Nephron (organoid): Measurements from ENCODE around the gene LDB2.

Source experiments
- H3K27ac Mint-ChIP-seq, 3 experiments: 2 replicates each; pipeline ENCODE4 v1.8.0; 2020; ENCODE audit warnings: mixed read lengths in 3 of 3, mild to moderate bottlenecking in 2 of 3, moderate library complexity in 1 of 3
- H3K27me3 Mint-ChIP-seq: 2 replicates; pipeline ENCODE4 v1.8.0; 2021; ENCODE audit warnings: low read depth, mild to moderate bottlenecking, moderate library complexity, mixed read lengths
- H3K36me3 Mint-ChIP-seq: 2 replicates; pipeline ENCODE4 v1.8.0; 2020; ENCODE audit warnings: low read depth, mixed read lengths
- H3K4me1 Mint-ChIP-seq: 2 replicates; pipeline ENCODE4 v1.8.0; 2020; ENCODE audit warnings: mixed read lengths
- H3K4me3 Mint-ChIP-seq, 3 experiments: 2 replicates each; pipeline ENCODE4 v1.8.0; 2020; ENCODE audit warnings: mild to moderate bottlenecking in 3 of 3, mixed read lengths in 3 of 3, moderate library complexity in 2 of 3
- H3K9me3 Mint-ChIP-seq: 2 replicates; pipeline ENCODE4 v1.8.0; 2020; ENCODE audit warnings: mixed read lengths
- TF ChIP-seq, protein P1 (sequence below), 3 experiments: fragments of 200-600 bp; sonication (generic); IDR thresholded peaks; one replicate each; pipeline ENCODE4 v1.5.0; 2021; ENCODE audit warnings: antibody characterized with exemption in 3 of 3; ENCODE audit not compliant: unreplicated experiment in 3 of 3

LDB2 gene

DNA sequence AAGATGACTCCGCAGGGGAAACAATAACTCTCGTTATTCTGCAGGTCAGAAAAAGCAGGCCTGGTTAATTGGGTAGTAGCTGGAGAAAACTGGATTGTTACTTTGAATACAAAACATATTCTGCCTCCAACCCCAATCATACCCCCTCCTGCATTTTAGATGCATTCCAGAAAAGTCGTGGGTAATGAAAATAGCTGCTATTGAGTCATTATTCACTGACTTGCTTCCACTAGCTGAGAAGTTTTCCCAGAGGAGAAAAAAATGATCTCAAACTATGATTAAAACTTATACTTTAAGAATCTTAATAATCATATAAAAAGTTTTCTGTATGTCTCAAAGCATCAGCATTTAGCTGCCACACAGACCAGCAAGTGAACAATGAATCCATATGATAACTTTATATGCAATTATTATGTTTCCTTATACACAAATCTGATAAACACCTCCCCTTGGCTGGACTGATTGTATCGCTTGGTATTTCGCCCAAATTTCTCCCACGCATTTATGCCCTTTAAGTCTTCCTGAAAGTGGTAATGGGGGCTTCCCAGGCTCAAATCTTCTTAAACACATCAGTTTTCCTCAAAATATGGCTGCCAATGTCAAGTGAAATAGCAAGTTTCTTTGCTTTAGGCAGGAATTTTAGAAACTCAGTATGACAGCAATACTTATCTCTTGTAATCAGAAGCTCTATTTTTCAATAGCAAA is 181.0 kb downstream of the LDB2 start:
- Mint-ChIP-seq H3K27me3 (no peaks in the 10 kb centered on the region), H3K9me3 (peaks cover 16% of the 10 kb centered on the region), H3K36me3 (peaks cover 19% of the 10 kb centered on the region)

DNA sequence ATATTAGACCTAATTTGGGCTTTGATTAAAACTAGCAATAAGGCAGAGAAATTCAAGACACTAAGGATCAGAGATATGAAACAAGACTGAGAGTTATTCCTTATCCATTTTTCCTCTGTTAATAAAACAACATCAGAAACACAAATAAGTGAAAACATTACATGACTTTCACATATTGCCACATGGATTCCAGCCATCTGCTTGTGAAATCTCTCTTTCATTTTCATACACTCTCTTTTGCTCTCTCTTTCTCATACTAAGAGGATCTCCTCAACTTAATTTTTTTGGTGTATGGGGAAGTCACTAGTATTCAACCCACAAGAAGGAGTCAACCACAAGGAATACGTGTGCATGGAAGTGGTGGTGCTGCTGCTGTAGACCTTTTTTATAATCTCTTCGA is 183.0 kb downstream of the LDB2 start:
- Mint-ChIP-seq H3K27ac (no peak overlapping the region), H3K9me3 (peaks cover 19% of the 10 kb centered on the region)

More for the DNA sequence above, 181.0 kb downstream of the LDB2 start:
- Mint-ChIP-seq H3K4me3 (no peak overlapping the region), H3K27ac (peak overlapping the region in 1 of 3 experiments; percentile 38), H3K4me1 (peaks cover 10% of the 10 kb centered on the region)
- TF ChIP-seq, protein P1, sequence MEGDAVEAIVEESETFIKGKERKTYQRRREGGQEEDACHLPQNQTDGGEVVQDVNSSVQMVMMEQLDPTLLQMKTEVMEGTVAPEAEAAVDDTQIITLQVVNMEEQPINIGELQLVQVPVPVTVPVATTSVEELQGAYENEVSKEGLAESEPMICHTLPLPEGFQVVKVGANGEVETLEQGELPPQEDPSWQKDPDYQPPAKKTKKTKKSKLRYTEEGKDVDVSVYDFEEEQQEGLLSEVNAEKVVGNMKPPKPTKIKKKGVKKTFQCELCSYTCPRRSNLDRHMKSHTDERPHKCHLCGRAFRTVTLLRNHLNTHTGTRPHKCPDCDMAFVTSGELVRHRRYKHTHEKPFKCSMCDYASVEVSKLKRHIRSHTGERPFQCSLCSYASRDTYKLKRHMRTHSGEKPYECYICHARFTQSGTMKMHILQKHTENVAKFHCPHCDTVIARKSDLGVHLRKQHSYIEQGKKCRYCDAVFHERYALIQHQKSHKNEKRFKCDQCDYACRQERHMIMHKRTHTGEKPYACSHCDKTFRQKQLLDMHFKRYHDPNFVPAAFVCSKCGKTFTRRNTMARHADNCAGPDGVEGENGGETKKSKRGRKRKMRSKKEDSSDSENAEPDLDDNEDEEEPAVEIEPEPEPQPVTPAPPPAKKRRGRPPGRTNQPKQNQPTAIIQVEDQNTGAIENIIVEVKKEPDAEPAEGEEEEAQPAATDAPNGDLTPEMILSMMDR (IDR thresholded peaks at IDR 0.05; ENCODE audit: unreplicated experiment in 3 of 3): no peak

DNA sequence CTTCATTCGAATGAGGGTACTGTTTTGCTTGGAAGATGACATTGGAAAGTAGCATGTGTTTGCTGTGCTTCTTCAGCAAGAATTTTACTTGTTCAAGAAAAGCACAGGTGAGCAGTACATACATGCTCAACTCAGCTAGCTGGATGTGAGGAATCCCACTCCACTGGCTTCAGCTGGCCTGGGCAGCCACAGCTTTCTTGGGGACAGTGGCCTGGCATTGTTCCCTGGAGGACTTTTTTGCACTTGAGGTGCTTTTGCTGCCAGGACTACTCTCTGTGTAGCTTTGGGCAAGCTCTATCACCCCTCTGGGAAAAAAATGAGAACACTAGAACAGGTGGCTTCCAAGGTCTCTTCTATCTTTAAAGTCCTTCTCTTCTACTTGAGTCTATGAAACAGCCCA is 184.3 kb downstream of the LDB2 start:
- Mint-ChIP-seq H3K27ac (no peak overlapping the region), H3K4me1 (peaks cover 19% of the 10 kb centered on the region), H3K9me3 (peaks cover 14% of the 10 kb centered on the region), H3K27me3 (no peaks in the 10 kb centered on the region), H3K4me3 (no peak overlapping the region), H3K36me3 (peaks cover 24% of the 10 kb centered on the region)
- TF ChIP-seq, protein P1 (IDR thresholded peaks at IDR 0.05; ENCODE audit: unreplicated experiment in 3 of 3): no peak

More for the DNA sequence above, 183.0 kb downstream of the LDB2 start:
- Mint-ChIP-seq H3K27me3 (no peaks in the 10 kb centered on the region), H3K36me3 (peaks cover 24% of the 10 kb centered on the region), H3K4me3 (no peak overlapping the region), H3K4me1 (peaks cover 14% of the 10 kb centered on the region)
- TF ChIP-seq, protein P1 (IDR thresholded peaks at IDR 0.05; ENCODE audit: unreplicated experiment in 3 of 3): no peak

DNA sequence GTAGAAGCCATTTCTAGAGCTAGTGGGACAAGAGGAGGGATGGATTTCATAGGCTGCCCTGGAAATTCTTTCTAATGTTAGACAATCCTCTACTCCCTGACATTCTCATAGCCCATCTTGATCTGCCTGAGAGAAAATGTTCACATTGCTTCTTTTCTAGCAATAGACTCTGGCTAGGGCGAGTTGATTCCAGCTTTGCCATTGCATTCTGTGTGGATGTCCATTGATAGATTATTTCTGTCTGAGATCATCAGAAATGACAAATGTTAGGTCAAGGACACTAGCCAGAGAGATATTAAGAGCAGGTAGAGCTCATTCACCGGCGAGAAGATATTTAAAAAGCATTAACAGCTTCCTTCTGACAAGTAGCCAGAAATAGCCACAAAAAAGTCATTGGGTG is 184.7 kb downstream of the LDB2 start:
- Mint-ChIP-seq H3K27ac (no peak overlapping the region), H3K4me3 (no peak overlapping the region), H3K4me1 (peaks cover 19% of the 10 kb centered on the region), H3K9me3 (peaks cover 14% of the 10 kb centered on the region), H3K27me3 (no peaks in the 10 kb centered on the region), H3K36me3 (peaks cover 24% of the 10 kb centered on the region)
- TF ChIP-seq, protein P1 (IDR thresholded peaks at IDR 0.05; ENCODE audit: unreplicated experiment in 3 of 3): no peak

DNA sequence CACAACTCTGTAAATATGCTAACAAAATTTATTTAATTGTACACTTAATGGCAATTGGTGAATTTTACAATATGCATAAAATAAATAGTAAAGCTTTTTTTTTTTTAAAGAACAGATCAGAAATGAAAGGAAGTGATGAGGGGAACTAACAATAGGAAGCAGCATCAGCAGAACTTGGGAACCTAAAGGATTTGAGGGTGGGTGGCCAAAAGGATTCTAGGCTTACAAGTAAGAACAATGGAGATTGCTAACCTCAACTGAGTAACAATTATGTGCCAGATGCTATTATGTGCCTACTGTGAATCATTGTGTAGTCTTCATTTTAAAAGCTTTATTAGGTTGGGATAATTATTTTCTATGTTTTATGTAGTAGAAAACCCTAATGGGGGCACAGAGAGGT is 185.2 kb downstream of the LDB2 start:
- TF ChIP-seq, protein P1 (IDR thresholded peaks at IDR 0.05; ENCODE audit: unreplicated experiment in 3 of 3): no peak
- Mint-ChIP-seq H3K9me3 (peaks cover 14% of the 10 kb centered on the region), H3K27me3 (no peaks in the 10 kb centered on the region), H3K27ac (no peak overlapping the region), H3K4me1 (peaks cover 23% of the 10 kb centered on the region), H3K36me3 (peaks cover 24% of the 10 kb centered on the region), H3K4me3 (no peak overlapping the region)

DNA sequence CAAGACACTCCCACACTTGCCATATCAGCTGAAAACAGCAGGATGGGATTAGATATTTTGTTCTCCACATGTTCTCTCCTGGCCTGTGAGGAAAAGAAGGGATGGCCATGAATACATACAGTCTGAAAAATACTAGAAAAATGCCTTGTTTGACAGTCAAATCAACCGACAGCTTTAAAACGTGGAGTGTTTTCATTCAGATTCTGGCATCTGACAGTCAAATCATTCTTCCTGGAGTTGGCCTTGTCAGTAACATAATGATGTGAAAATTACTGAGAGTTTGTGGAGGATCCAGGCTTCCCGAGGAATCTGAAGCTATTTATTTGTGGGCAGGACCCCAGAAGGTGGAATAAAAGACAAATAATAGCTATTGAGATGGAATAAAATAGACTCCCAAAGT is 188.2 kb downstream of the LDB2 start:
- Mint-ChIP-seq H3K4me1 (peaks cover 31% of the 10 kb centered on the region), H3K36me3 (peaks cover 18% of the 10 kb centered on the region), H3K27ac (peak overlapping the region in 1 of 3 experiments; percentile 7), H3K9me3 (peaks cover 9% of the 10 kb centered on the region), H3K4me3 (no peak overlapping the region), H3K27me3 (no peaks in the 10 kb centered on the region)
- TF ChIP-seq, protein P1 (IDR thresholded peaks at IDR 0.05; ENCODE audit: unreplicated experiment in 3 of 3): no peak
